Germinal center (tissue), 1 donor: ENCODE data around the gene ART5.

ENCODE experiments used
- DNase-seq: peaks from one replicate; pipeline ENCODE4 v3.0.0; 2012; ENCODE audit warnings: mixed read lengths, low spot score

Gene ART5

GRCh38 chr11:3641701-3642070 lies at the start of gene ART5:
TSS of gene ART5 (minus strand) at chr11:3641992. CDS start at chr11:3641862, 130 bp downstream.
- no peak for DNase-seq

- DNase-seq = no peak
Measured at GRCh38 chr11:3686751-3687150, 45.0 kb upstream of the ART5 start.

- no peak for DNase-seq
Measured at GRCh38 chr11:3685923-3686322, 44.1 kb upstream of the ART5 start.

GRCh38 chr11:3684819-3685172 lies 43.0 kb upstream of the ART5 start:
- DNase-seq = no peak

GRCh38 chr11:3684129-3684818 lies 42.5 kb upstream of the ART5 start:
- no peak for DNase-seq

- DNase-seq = no peak
Measured at GRCh38 chr11:3683039-3683438, 41.2 kb upstream of the ART5 start.

- no peak for DNase-seq
Measured at GRCh38 chr11:3679077-3679476, 37.3 kb upstream of the ART5 start.

GRCh38 chr11:3675971-3676370 lies 34.2 kb upstream of the ART5 start:
- no peak for DNase-seq

GRCh38 chr11:3674189-3674588 lies 32.4 kb upstream of the ART5 start:
- no peak for DNase-seq

GRCh38 chr11:3671334-3672254 lies 29.8 kb upstream of the ART5 start, which contains the start of gene CHRNA10:
TSS of gene CHRNA10 (minus strand) at chr11:3671384. CDS start at chr11:3671312, 72 bp downstream.
- no peak for DNase-seq

- no peak for DNase-seq
Measured at GRCh38 chr11:3669742-3670183, 28.0 kb upstream of the ART5 start.

GRCh38 chr11:3669128-3669527 lies 27.3 kb upstream of the ART5 start:
- no peak for DNase-seq

- no peak for DNase-seq
Measured at GRCh38 chr11:3667149-3668035, 25.6 kb upstream of the ART5 start.

GRCh38 chr11:3666023-3666530 lies 24.3 kb upstream of the ART5 start:
- no peak for DNase-seq

- DNase-seq = no peak
Measured at GRCh38 chr11:3665336-3666022, 23.7 kb upstream of the ART5 start.

GRCh38 chr11:3664032-3664630 lies 22.3 kb upstream of the ART5 start:
- DNase-seq = no peak

GRCh38 chr11:3662856-3663255 lies 21.1 kb upstream of the ART5 start:
- DNase-seq = no peak

GRCh38 chr11:3660960-3661359 lies 19.2 kb upstream of the ART5 start:
- no peak for DNase-seq

GRCh38 chr11:3659595-3660515 lies 18.1 kb upstream of the ART5 start:
- no peak for DNase-seq

- DNase-seq = no peak
Measured at GRCh38 chr11:3658252-3658651, 16.5 kb upstream of the ART5 start.
